ENCODE measurements around the gene SPDL1.

The SPDL1 gene

DNA sequence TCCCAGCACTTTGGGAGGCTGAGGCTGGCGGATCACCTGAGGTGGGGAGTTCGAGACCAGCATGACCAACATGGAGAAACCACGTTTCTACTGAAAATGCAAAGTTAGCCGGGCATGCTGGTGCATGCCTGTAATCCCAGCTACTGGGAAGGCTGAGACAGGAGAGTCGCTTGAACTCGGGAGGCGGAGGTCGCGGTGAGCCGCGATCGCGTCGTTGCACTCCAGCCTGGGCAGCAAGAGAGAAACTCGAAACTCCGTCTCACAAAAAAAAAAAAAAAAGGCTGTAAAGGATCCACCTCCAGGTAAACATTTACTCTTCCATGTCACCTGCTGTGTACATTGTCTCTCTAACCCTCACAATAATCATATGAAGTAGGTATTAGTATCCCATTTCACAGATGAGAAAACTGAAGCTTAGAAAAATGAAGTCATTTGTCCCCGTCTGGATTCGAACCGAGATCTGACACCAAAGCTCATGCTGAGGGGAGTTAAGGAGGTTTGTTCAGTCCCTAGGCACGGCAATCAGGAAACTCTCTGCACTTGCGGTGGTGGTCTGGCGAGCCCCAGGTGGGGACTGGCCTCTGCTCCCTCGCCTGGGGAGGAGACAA is 53.0 kb downstream of the SPDL1 start:
- TF ChIP-seq, protein P1, sequence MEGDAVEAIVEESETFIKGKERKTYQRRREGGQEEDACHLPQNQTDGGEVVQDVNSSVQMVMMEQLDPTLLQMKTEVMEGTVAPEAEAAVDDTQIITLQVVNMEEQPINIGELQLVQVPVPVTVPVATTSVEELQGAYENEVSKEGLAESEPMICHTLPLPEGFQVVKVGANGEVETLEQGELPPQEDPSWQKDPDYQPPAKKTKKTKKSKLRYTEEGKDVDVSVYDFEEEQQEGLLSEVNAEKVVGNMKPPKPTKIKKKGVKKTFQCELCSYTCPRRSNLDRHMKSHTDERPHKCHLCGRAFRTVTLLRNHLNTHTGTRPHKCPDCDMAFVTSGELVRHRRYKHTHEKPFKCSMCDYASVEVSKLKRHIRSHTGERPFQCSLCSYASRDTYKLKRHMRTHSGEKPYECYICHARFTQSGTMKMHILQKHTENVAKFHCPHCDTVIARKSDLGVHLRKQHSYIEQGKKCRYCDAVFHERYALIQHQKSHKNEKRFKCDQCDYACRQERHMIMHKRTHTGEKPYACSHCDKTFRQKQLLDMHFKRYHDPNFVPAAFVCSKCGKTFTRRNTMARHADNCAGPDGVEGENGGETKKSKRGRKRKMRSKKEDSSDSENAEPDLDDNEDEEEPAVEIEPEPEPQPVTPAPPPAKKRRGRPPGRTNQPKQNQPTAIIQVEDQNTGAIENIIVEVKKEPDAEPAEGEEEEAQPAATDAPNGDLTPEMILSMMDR (IDR thresholded peaks at IDR 0.05), result no peak
- Histone ChIP-seq H3K4me3 (peak overlapping the region; percentile 71), H3K27ac (peak overlapping the region in 1 of 2 donors; percentile 76)
- no peak for DNase-seq (ENCODE audit: low spot score)

DNA sequence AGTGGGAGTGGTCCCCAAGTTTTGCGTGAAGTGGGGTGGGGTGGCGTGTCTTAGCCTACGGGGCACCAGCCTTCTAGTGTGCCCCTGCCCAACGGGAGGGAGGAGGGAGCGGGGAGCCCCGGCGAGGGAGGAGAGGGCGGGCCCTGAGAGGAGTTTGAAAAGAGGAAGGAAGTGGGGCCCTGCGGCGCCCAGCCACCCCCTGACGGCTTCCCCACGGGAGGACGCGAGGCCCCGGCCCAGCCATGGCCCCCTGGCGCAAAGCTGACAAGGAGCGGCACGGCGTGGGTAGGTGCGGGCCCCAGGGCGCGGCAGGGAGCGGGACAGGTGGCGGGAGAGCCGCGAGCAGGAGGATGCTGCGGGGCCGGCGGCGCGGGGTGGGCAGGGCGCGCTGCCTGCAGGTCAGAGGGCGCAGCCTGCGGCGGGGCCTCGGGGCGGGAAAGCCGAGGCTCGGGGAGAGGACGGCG is 53.5 kb downstream of the SPDL1 start, which contains the start of gene DOCK2:
Gene DOCK2, plus strand, starts transcription at position 191 of the 464 bp plus-strand sequence. Its CDS starts 52 bp downstream, at position 243.
- TF ChIP-seq, protein P1 (IDR thresholded peaks at IDR 0.05), result no peak
- peak within 1 kb of the TSS in 1 of 2 donors; percentile 76 for H3K27ac ChIP-seq
- peak within 1 kb of the TSS; percentile 71 for H3K4me3 ChIP-seq
- no peak for DNase-seq (ENCODE audit: low spot score)

DNA sequence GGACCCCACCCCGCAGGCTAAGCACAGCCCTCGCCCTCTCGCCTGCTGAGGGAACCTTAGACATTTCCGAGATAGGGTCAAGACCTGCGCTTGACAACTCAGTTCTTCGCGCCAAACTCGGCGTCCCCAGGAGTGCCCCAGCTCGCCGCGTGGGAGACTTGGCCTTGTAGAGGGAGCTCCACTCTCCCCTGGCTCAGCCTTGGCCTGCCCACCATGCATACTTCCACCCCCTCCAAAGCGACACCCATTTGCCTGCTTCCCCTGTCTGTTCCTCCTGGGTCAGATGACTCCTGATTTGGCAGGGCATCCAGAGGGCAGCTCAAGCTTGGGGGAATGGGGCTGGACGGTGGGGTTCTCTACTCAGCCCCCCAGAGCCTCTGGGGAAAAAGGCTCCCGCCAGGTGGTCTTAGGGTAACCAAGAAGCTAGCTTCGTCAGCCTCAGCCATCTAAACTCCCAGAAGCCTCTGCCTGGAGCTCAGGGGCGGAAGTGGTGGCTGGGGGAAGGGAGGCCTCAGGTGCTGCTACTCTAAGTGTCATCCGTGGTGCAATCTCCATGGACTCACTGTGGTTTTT is 54.1 kb downstream of the SPDL1 start:
- DNase-seq (ENCODE audit: low spot score), result no peak
- Histone ChIP-seq H3K4me3 (peak overlapping the region; percentile 71), H3K27ac (peak overlapping the region in 1 of 2 donors; percentile 76)
- TF ChIP-seq, protein P1 (IDR thresholded peaks at IDR 0.05), result no peak

DNA sequence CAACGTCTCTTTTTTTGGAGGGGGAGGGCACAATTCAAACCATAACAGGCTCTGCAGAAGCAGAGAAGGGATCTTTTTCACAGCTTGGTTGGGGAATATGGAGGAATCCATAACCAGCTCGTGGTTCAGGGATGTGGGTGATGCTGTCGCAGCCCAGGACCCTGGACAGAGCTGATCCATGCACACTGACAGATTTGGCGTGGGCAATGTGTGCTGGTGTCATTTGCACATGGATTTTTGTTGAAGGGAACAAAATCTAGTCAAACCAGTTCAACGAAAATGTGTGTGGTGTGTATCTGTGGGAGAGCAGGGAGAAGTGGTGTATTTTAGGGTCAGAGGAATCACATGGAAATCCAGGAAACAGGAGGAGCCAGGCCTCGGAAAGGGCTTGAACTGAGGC is 57.7 kb downstream of the SPDL1 start:
- TF ChIP-seq, protein P1 (IDR thresholded peaks at IDR 0.05), result no peak

DNA sequence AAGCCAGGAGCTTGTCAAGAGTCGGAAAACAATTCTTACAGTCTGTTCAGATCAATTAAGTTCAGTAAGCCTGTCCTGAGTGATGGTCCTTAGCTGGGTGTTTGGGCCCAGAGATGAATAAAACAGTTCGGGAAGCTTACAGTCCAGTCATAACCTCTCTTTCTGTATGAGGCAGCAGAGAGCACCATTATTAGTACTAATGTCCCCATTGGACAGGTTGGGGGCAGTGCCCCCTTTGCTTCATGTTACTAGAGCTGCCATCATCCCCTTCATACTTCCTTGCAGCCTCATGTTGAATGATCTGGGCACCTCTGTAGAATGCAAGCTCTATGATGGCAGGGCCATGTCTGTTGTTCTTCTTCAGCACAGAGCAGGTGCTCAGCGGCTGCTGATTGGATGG is 63.3 kb downstream of the SPDL1 start:
- TF ChIP-seq, protein P1 (IDR thresholded peaks at IDR 0.05), result no peak
- DNase-seq (ENCODE audit: low spot score), result no peak
- Histone ChIP-seq H3K4me3 (no peak overlapping the region), H3K27ac (no peak overlapping the region)

More for the DNA sequence above, 57.7 kb downstream of the SPDL1 start:
- no peak overlapping the region for H3K4me3 ChIP-seq
- H3K27ac ChIP-seq, result no peak overlapping the region
- DNase-seq (ENCODE audit: low spot score), result no peak

DNA sequence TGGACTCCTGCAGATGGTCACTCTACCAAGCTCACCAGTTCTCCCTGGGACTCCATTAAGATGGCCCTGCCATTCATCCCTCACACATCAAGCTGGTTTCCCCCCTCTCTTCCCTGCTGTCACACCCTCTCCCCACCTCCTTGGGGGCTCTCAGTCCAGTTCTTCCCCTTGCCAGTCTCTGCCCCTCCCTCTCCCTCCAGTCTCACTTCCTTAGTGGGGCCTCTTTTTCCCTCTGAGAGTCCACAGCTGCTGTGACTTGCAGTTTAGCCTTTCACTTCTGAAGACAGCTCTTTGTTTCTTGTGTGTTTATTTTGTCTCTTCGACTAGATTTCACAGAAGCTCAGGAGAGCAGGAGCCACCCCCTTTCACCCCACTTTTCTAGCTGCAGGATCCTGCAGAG is 64.0 kb downstream of the SPDL1 start:
- Histone ChIP-seq H3K4me3 (no peak overlapping the region), H3K27ac (no peak overlapping the region)
- no peak for DNase-seq (ENCODE audit: low spot score)
- TF ChIP-seq, protein P1 (IDR thresholded peaks at IDR 0.05), result no peak
